ENCODE data around the gene DNHD1. TPM values are rescaled to one million over a fixed set of nuclear protein-coding genes. Genes with fewer than 3 reads are reported as not detected.

The DNHD1 gene
- total and polyA plus RNA-seq, 9 of the 15 experiments (the other 6 are each of a cell fraction or from before 2014, with no cell fraction given), result 0.82 to 9.7 (median 3.8) TPM

- TF ChIP-seq, protein P1, sequence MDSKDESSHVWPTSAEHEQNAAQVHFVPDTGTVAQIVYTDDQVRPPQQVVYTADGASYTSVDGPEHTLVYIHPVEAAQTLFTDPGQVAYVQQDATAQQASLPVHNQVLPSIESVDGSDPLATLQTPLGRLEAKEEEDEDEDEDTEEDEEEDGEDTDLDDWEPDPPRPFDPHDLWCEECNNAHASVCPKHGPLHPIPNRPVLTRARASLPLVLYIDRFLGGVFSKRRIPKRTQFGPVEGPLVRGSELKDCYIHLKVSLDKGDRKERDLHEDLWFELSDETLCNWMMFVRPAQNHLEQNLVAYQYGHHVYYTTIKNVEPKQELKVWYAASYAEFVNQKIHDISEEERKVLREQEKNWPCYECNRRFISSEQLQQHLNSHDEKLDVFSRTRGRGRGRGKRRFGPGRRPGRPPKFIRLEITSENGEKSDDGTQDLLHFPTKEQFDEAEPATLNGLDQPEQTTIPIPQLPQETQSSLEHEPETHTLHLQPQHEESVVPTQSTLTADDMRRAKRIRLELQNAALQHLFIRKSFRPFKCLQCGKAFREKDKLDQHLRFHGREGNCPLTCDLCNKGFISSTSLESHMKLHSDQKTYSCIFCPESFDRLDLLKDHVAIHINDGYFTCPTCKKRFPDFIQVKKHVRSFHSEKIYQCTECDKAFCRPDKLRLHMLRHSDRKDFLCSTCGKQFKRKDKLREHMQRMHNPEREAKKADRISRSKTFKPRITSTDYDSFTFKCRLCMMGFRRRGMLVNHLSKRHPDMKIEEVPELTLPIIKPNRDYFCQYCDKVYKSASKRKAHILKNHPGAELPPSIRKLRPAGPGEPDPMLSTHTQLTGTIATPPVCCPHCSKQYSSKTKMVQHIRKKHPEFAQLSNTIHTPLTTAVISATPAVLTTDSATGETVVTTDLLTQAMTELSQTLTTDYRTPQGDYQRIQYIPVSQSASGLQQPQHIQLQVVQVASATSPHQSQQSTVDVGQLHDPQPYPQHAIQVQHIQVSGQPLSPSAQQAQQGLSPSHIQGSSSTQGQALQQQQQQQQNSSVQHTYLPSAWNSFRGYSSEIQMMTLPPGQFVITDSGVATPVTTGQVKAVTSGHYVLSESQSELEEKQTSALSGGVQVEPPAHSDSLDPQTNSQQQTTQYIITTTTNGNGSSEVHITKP (IDR thresholded peaks at IDR 0.05; ENCODE audit: partially characterized antibody), result no peak
- no peak for TF ChIP-seq XRCC5 (IDR thresholded peaks at IDR 0.05; ENCODE audit: low read depth, low read length)
- peak; percentile 96 for TF ChIP-seq CEBPG (CRISPR knock-in tag; IDR thresholded peaks at IDR 0.05)
- TF ChIP-seq CEBPG (tag; conservative IDR thresholded peaks at IDR 0.05 in 1 of 2, IDR thresholded peaks at IDR 0.05 in 1 of 2), result peak; percentile 62 to 84; a peak in 3 of 4 replicates
- no peak for TF ChIP-seq RBM15 (IDR thresholded peaks at IDR 0.05; ENCODE audit: insufficient read depth, low read length)
- TF ChIP-seq RNF219 (CRISPR knock-in tag; IDR thresholded peaks at IDR 0.05), result no peak
- TF ChIP-seq E2F5 (CRISPR knock-in tag; IDR thresholded peaks at IDR 0.05), result no peak
- no peak for TF ChIP-seq STAT5B (CRISPR knock-in tag; IDR thresholded peaks at IDR 0.05)
- TF ChIP-seq EP300 (IDR thresholded peaks at IDR 0.05; ENCODE audit: low read length), result peak; percentile 93
- TF ChIP-seq, protein P2, sequence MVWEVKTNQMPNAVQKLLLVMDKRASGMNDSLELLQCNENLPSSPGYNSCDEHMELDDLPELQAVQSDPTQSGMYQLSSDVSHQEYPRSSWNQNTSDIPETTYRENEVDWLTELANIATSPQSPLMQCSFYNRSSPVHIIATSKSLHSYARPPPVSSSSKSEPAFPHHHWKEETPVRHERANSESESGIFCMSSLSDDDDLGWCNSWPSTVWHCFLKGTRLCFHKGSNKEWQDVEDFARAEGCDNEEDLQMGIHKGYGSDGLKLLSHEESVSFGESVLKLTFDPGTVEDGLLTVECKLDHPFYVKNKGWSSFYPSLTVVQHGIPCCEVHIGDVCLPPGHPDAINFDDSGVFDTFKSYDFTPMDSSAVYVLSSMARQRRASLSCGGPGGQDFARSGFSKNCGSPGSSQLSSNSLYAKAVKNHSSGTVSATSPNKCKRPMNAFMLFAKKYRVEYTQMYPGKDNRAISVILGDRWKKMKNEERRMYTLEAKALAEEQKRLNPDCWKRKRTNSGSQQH (CRISPR knock-in tag; IDR thresholded peaks at IDR 0.05), result no peak
- peak; percentile 100 for TF ChIP-seq TFAP4 (CRISPR knock-in tag; IDR thresholded peaks at IDR 0.05; ENCODE audit: borderline replicate concordance)
- peak; percentile 82 for TF ChIP-seq MYNN (IDR thresholded peaks at IDR 0.05)
- TF ChIP-seq MYNN (CRISPR knock-in tag; IDR thresholded peaks at IDR 0.05), result no peak
- TF ChIP-seq ZNF512 (tag; IDR thresholded peaks at IDR 0.05), result no peak
These were observed 66.1 kb downstream of the DNHD1 start (continued) for GRCh38 chr11:6563121-6563619.
